HepG2 (cell line): Measurements from ENCODE around the gene SPATS2. TPM values are rescaled to one million over a fixed set of nuclear protein-coding genes. Genes with fewer than 3 reads are reported as not detected.

Experiments used
- AGO2 ChIP-seq: fragments of 200-400 bp; formaldehyde crosslinking; optimal IDR thresholded peaks from 2 replicates; pipeline ENCODE3; 2017; ENCODE audit warnings: mild to moderate bottlenecking, low read depth, low read length, moderate library complexity
- ARNT2 ChIP-seq: sonication (generic); formaldehyde crosslinking; IDR thresholded peaks from 2 replicates; pipeline ENCODE4 v1.8.0; 2022; ENCODE audit warnings: mild to moderate bottlenecking, low read depth, missing genetic modification reagents, moderate library complexity
- CBX5 ChIP-seq: sonication (generic); formaldehyde crosslinking; IDR thresholded peaks from 2 replicates; pipeline ENCODE4 v1.4.0; 2020; ENCODE audit warnings: missing genetic modification reagents, borderline replicate concordance
- CREB3 ChIP-seq: sonication (generic); formaldehyde crosslinking; IDR thresholded peaks from 2 replicates; pipeline ENCODE4 v1.5.0; 2020; ENCODE audit warnings: missing genetic modification reagents
- KDM6A ChIP-seq: IDR thresholded peaks from 2 replicates; pipeline ENCODE4 v1.6.1; 2016; ENCODE audit warnings: low read depth
- MBNL3 ChIP-seq: fragments of 250-450 bp; sonication (Bioruptor Pico); conservative IDR thresholded peaks from 2 replicates; pipeline ENCODE4 v1.8.0; 2022; ENCODE audit warnings: mild to moderate bottlenecking, inconsistent platforms
- MYPOP ChIP-seq: sonication (generic); formaldehyde crosslinking; IDR thresholded peaks from 2 replicates; pipeline ENCODE4 v1.8.1; 2023; ENCODE audit warnings: mild to moderate bottlenecking, moderate library complexity, missing genetic modification reagents
- NBN ChIP-seq: fragments of 450-650 bp; conservative IDR thresholded peaks from 2 replicates; pipeline ENCODE4 v1.6.1; 2017
- NR3C1 ChIP-seq: sonication (generic); formaldehyde crosslinking; IDR thresholded peaks from 2 replicates; pipeline ENCODE4 v1.4.0; 2020; ENCODE audit warnings: missing genetic modification reagents
- POLR2A ChIP-seq, 2 experiments: IDR thresholded peaks; 2 replicates each; pipeline ENCODE4 v1.6.1; 2011; ENCODE audit warnings: low read depth in 2 of 2, low read length in 2 of 2, mild to moderate bottlenecking in 1 of 2, moderate library complexity in 1 of 2; ENCODE audit not compliant: insufficient read depth in 1 of 2
- RCOR2 ChIP-seq: IDR thresholded peaks from 2 replicates; pipeline ENCODE4 v1.6.1; 2016; ENCODE audit warnings: missing biosample characterization, missing genetic modification reagents
- SMARCE1 ChIP-seq: fragments of 450-650 bp; IDR thresholded peaks from 2 replicates; pipeline ENCODE4 v1.6.1; 2017; ENCODE audit warnings: borderline replicate concordance
- UBTF ChIP-seq: sonication (generic); formaldehyde crosslinking; IDR thresholded peaks from 2 replicates; pipeline ENCODE4 v1.4.0; 2020; ENCODE audit warnings: mild to moderate bottlenecking, missing genetic modification reagents
- ZBTB1 ChIP-seq: sonication (generic); formaldehyde crosslinking; IDR thresholded peaks from 2 replicates; pipeline ENCODE4 v1.4.0; 2020; ENCODE audit warnings: missing genetic modification reagents, borderline replicate concordance
- ZFAT ChIP-seq: sonication (generic); formaldehyde crosslinking; conservative IDR thresholded peaks from 2 replicates; pipeline ENCODE4 v1.8.1; 2023; ENCODE audit warnings: missing genetic modification reagents, inconsistent platforms
- ZGPAT ChIP-seq: IDR thresholded peaks from 2 replicates; pipeline ENCODE4 v1.6.1; 2016; ENCODE audit warnings: mild to moderate bottlenecking
- ZNF160 ChIP-seq: sonication (generic); formaldehyde crosslinking; IDR thresholded peaks from 2 replicates; pipeline ENCODE4 v1.8.0; 2022; ENCODE audit warnings: mild to moderate bottlenecking, inconsistent platforms, missing genetic modification reagents
- ZNF260 ChIP-seq: sonication (generic); formaldehyde crosslinking; IDR thresholded peaks from 2 replicates; pipeline ENCODE4 v1.4.0; 2020; ENCODE audit warnings: missing genetic modification reagents, low read depth, mild to moderate bottlenecking, borderline replicate concordance
- ZNF343 ChIP-seq: sonication (generic); formaldehyde crosslinking; IDR thresholded peaks from 2 replicates; pipeline ENCODE4 v1.4.0; 2020; ENCODE audit warnings: mild to moderate bottlenecking, missing genetic modification reagents
- ZNF354B ChIP-seq: sonication (generic); formaldehyde crosslinking; IDR thresholded peaks from 2 replicates; pipeline ENCODE4 v1.8.0; 2022; ENCODE audit warnings: mild to moderate bottlenecking, missing genetic modification reagents
- ZNF547 ChIP-seq: sonication (generic); formaldehyde crosslinking; IDR thresholded peaks from 2 replicates; pipeline ENCODE4 v1.5.1; 2020; ENCODE audit warnings: mild to moderate bottlenecking, missing genetic modification reagents
- ZNF629 ChIP-seq: sonication (generic); formaldehyde crosslinking; conservative IDR thresholded peaks from 2 replicates; pipeline ENCODE4 v1.5.0; 2020; ENCODE audit warnings: missing genetic modification reagents
- ZNF792 ChIP-seq: IDR thresholded peaks from 2 replicates; pipeline ENCODE4 v1.6.1; 2016
- ZNF816 ChIP-seq: sonication (generic); formaldehyde crosslinking; IDR thresholded peaks from 2 replicates; pipeline ENCODE4 v1.8.0; 2022; ENCODE audit warnings: missing genetic modification reagents, mild to moderate bottlenecking, borderline replicate concordance
- ZNF879 ChIP-seq: sonication (generic); formaldehyde crosslinking; IDR thresholded peaks from 2 replicates; pipeline ENCODE4 v1.8.1; 2023; ENCODE audit warnings: missing genetic modification reagents
- polyA plus RNA-seq, 8 experiments: library from polyadenylated mRNA; depleted of rRNA in 3 of 8; stranded (reverse) in 7 of 8; unstranded in 1 of 8; fragments of >200 nt; fragmentation: Illumina TruSeq in 4 of 8; extraction: Trizol in 4 of 8; gene quantifications; 2 replicates each; pipeline versions ENCODE4 v1.2.1 to v1.2.3, GENCODE V29; 2011 to 2016; ENCODE audit warnings: low read depth in 4 of 8, missing spikeins in 1 of 8, mixed read lengths in 1 of 8; ENCODE audit not compliant: insufficient read depth in 1 of 8
- total RNA-seq, 5 experiments: library from RNA; depleted of rRNA; stranded (reverse); fragments of >200 nt; fragmentation: Illumina TruSeq; extraction: Trizol; gene quantifications; 2 replicates each; pipeline ENCODE4 v1.2.3, GENCODE V29; 2016; ENCODE audit warnings: low read depth in 1 of 5

SPATS2 gene
- total and polyA plus RNA-seq, 2 of the 13 experiments (the other 11 are each of a cell fraction or from before 2014, with no cell fraction given) = 19.3 to 28.1 TPM

- TF ChIP-seq ZGPAT (CRISPR knock-in tag) (peak; percentile 74; the same call in 1 of the 2 replicates), ZNF879 (CRISPR knock-in tag) (no peak), POLR2A (IDR thresholded peaks at IDR 0.05; ENCODE audit: insufficient read depth in 1 of 2, low read depth in 2 of 2, low read length in 2 of 2) (peak; percentile 68 to 83), ZNF354B (CRISPR knock-in tag) (no peak), ZBTB1 (CRISPR knock-in tag) (no peak), SMARCE1 (no peak), ZNF160 (no peak; the same call in 1 of the 2 replicates), ZNF343 (CRISPR knock-in tag) (no peak), CBX5 (no peak), ARNT2 (peak; percentile 76; the same call in 1 of the 2 replicates), ZNF792 (CRISPR knock-in tag) (no peak; the same call in 1 of the 2 replicates), MBNL3 (no peak), CREB3 (CRISPR knock-in tag) (no peak), ZNF816 (CRISPR knock-in tag) (0 out of 2 replicates have a peak, but pooled peaks have one; percentile 45), UBTF (CRISPR knock-in tag) (no peak), ZNF260 (no peak), NBN (no peak), RCOR2 (CRISPR knock-in tag) (no peak), KDM6A (CRISPR knock-in tag) (no peak), ZNF547 (CRISPR knock-in tag) (no peak), ZFAT (CRISPR knock-in tag) (no peak), NR3C1 (no peak), MYPOP (CRISPR knock-in tag) (peak; percentile 77; the same call in 1 of the 2 replicates), ZNF629 (CRISPR knock-in tag) (no peak), AGO2 (peak; percentile 35)
These were observed 44.3 kb upstream of the SPATS2 start, which contains the start of gene TROAP (continued) for GRCh38 chr12:49322708-49323523.
